ENCODE measurements around the gene SMURF2.

GRCh38 chr17:64533784-64534183 lies 128.3 kb downstream of the SMURF2 start:
- TF ChIP-seq CTCF (conservative IDR thresholded peaks at IDR 0.05 in 1 of 2, IDR thresholded peaks at IDR 0.05 in 1 of 2; ENCODE audit: extremely low read depth in 1 of 2, insufficient read depth in 1 of 2, low read depth in 1 of 2, low read length in 2 of 2) (no peak), EZH2 (IDR thresholded peaks at IDR 0.05; ENCODE audit: borderline replicate concordance, low read length) (no peak)

All from mammary epithelial cell (primary cell).